ENCODE results near the gene TTC4.

The TTC4 gene

DNA sequence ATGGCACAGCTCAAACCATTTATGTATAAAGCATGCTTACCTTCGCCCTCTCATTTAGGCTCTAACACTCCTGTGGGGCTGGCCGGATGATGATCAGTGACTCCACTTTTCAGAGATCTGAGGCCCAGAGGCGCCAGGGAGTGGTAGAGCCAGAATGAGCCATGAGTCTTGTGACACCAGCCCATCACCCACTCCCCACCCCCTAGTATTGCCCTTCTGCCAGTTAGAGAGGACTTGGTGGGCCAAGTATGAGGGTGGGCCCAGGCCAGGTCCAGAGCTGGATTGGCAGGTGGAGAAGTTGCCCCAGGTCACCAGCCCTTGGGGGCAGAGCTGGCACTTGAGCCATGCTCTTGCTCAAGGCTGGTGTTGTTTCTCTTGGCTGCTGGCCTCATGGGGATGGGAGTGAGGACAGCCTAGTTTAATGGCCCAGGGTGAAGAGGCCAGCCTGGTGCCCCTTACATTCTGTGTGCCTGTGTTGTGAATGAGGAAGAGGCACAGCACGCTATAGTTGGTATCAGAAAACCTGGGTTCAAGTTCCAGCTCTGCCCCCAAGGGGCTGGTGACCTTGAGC is 30.2 kb upstream of the TTC4 start:
- Mint-ChIP-seq H3K9me3 (no peaks in the 10 kb centered on the region), H3K4me3 (no peak overlapping the region), H3K36me3 (ENCODE audit: low read depth) (no peaks in the 10 kb centered on the region), H3K4me1 (peaks cover 2% of the 10 kb centered on the region), H3K27ac (no peak overlapping the region), H3K27me3 (ENCODE audit: low read depth) (no peaks in the 10 kb centered on the region)
- no peak for TF ChIP-seq CTCF (IDR thresholded peaks at IDR 0.05; ENCODE audit: unreplicated experiment in 3 of 3)

DNA sequence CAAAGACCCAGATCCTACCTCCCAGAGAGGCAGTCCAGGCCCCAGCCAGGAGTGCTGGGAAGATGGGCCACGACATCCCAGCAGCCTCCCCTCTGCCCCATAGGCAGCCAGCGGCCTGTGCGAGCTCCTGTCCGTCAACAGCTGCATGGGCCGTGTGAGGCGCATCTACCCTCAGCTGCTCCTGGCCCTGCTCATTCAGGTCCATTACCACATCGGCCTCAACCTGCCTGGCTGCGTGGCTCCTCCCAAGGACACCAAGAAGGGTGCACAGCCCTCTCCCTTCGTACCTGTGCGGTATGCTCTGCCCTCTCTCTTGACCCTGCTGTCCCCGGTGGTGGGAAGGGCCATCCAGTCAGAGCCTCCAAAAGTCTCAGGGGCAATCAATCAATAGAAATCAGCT is 29.5 kb upstream of the TTC4 start:
- no peak overlapping the region for H3K4me3 Mint-ChIP-seq
- H3K36me3 Mint-ChIP-seq (ENCODE audit: low read depth), result no peaks in the 10 kb centered on the region
- H3K27me3 Mint-ChIP-seq (ENCODE audit: low read depth), result no peaks in the 10 kb centered on the region
- H3K27ac Mint-ChIP-seq, result no peak overlapping the region
- TF ChIP-seq CTCF (IDR thresholded peaks at IDR 0.05; ENCODE audit: unreplicated experiment in 3 of 3), result no peak
- H3K9me3 Mint-ChIP-seq, result no peaks in the 10 kb centered on the region
- no peaks in the 10 kb centered on the region for H3K4me1 Mint-ChIP-seq

- Mint-ChIP-seq H3K9me3 (no peaks in the 10 kb centered on the region), H3K4me1 (no peaks in the 10 kb centered on the region), H3K27ac (no peak overlapping the region), H3K27me3 (ENCODE audit: low read depth) (peaks cover 6% of the 10 kb centered on the region), H3K4me3 (no peak overlapping the region), H3K36me3 (ENCODE audit: low read depth) (no peaks in the 10 kb centered on the region)
- TF ChIP-seq CTCF (IDR thresholded peaks at IDR 0.05; ENCODE audit: unreplicated experiment in 3 of 3), result no peak
Measured at GRCh38 chr1:54694771-54695170, 20.9 kb upstream of the TTC4 start.

- Mint-ChIP-seq H3K27ac (no peak overlapping the region), H3K4me1 (no peaks in the 10 kb centered on the region), H3K27me3 (ENCODE audit: low read depth) (peaks cover 9% of the 10 kb centered on the region), H3K9me3 (no peaks in the 10 kb centered on the region), H3K36me3 (ENCODE audit: low read depth) (no peaks in the 10 kb centered on the region), H3K4me3 (no peak overlapping the region)
- TF ChIP-seq CTCF (IDR thresholded peaks at IDR 0.05; ENCODE audit: unreplicated experiment in 3 of 3), result no peak
Measured at GRCh38 chr1:54695221-54695620, 20.4 kb upstream of the TTC4 start.

- no peak overlapping the region for H3K4me3 Mint-ChIP-seq
- no peak for TF ChIP-seq CTCF (IDR thresholded peaks at IDR 0.05; ENCODE audit: unreplicated experiment in 3 of 3)
- H3K27me3 Mint-ChIP-seq (ENCODE audit: low read depth), result peaks cover 13% of the 10 kb centered on the region
- no peak overlapping the region for H3K27ac Mint-ChIP-seq
- H3K4me1 Mint-ChIP-seq, result no peaks in the 10 kb centered on the region
- H3K36me3 Mint-ChIP-seq (ENCODE audit: low read depth), result no peaks in the 10 kb centered on the region
- H3K9me3 Mint-ChIP-seq, result no peaks in the 10 kb centered on the region
Measured at GRCh38 chr1:54695764-54696163, 19.9 kb upstream of the TTC4 start.

DNA sequence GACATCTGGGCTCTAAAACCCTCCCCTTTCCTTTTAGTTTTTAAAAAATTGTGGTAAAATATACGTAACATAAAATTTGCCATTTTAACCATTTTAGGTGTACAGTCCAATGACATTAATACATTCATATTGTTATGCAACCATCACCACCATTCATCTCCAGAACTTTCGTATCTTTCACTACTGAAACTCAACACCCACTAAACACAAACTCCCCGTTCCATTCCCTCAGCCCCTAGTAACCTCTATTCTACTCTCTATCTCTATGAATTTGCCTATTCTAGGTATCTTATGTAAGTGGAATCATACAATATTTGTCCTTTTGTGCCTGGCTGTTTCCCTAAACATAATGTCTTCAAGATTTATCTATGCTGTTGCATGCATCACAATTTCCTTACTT is 19.4 kb upstream of the TTC4 start:
- no peak for TF ChIP-seq CTCF (IDR thresholded peaks at IDR 0.05; ENCODE audit: unreplicated experiment in 3 of 3)
- H3K27me3 Mint-ChIP-seq (ENCODE audit: low read depth), result peaks cover 13% of the 10 kb centered on the region
- H3K36me3 Mint-ChIP-seq (ENCODE audit: low read depth), result no peaks in the 10 kb centered on the region
- H3K9me3 Mint-ChIP-seq, result no peaks in the 10 kb centered on the region
- no peak overlapping the region for H3K4me3 Mint-ChIP-seq
- no peak overlapping the region for H3K27ac Mint-ChIP-seq
- H3K4me1 Mint-ChIP-seq, result no peaks in the 10 kb centered on the region

Measured in nephron (organoid).